GM13977 (cell line): ENCODE measurements around the gene ZFPM1.

Experiments
- DNase-seq: peaks from one replicate; pipeline ENCODE4 v3.0.0; 2012; ENCODE audit warnings: low spot score
- CTCF ChIP-seq: IDR thresholded peaks from 2 replicates; pipeline ENCODE4 v1.5.1; 2012; ENCODE audit warnings: mild to moderate bottlenecking, control low read depth; ENCODE audit not compliant: insufficient read depth; ENCODE audit errors: extremely low read depth, missing control alignments
- in situ Hi-C: fragments of 300-500 bp; cut with MboI; formaldehyde crosslinking; loops from one replicate; pipeline ENCODE4 v1.12.0; 2022; ENCODE audit warnings: low sequenced_read_pairs, low pct_unique_long_range_greater_than_20kb, mixed read lengths, inconsistent platforms; ENCODE audit not compliant: unreplicated experiment

ZFPM1 gene

GRCh38 chr16:88503374-88503770 is 50.3 kb downstream of the ZFPM1 start:
- in situ Hi-C loops, result no loop called here
- no peak for DNase-seq
- TF ChIP-seq CTCF, result no peak

GRCh38 chr16:88503771-88504488 is 50.9 kb downstream of the ZFPM1 start:
- in situ Hi-C loops, result no loop called here
- TF ChIP-seq CTCF, result no peak
- DNase-seq, result no peak

- in situ Hi-C loops, result no loop called here
- TF ChIP-seq CTCF, result no peak
- DNase-seq, result no peak
Observed at GRCh38 chr16:88504489-88505404, 51.7 kb downstream of the ZFPM1 start.

GRCh38 chr16:88505405-88506082 is 52.5 kb downstream of the ZFPM1 start:
- in situ Hi-C loops, result no loop called here
- peak; percentile 70 for DNase-seq
- peak; percentile 64 for TF ChIP-seq CTCF

GRCh38 chr16:88506723-88507122 is 53.6 kb downstream of the ZFPM1 start:
- in situ Hi-C loops, result no loop called here
- TF ChIP-seq CTCF, result no peak
- no peak for DNase-seq

GRCh38 chr16:88507231-88507743 is 54.2 kb downstream of the ZFPM1 start:
- no peak for TF ChIP-seq CTCF
- in situ Hi-C loops, result no loop called here
- DNase-seq, result no peak
